ENCODE measurements around the gene AIG1.
"Not testable (repeated sequence)": the region's sequence is repeated elsewhere in the genome, so short reads cannot be mapped to it uniquely, and the experiment has no call there.

The AIG1 gene

DNA sequence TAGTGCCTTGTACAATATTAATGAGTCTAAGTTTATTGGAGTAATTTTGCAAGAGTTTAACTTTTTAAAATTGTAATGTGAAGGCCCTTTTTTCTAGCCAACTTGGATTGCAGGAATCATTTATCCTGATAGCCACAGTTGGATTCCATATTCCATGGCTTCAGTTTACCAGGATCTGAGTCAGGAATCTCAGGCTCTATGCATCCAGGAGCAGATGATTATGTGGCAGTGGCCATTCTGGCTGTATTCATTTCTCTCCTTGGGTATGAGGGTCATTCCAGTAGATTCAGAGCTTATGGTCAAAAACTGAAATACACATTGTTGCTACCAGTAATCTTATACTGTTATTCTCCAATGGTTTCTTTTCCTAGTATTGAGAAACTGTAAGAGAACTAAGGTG is 2.9 kb downstream of the AIG1 start:
- H3K4me3 Mint-ChIP-seq = no peak overlapping the region
- no peak overlapping the region for H3K27ac Mint-ChIP-seq
- H3K4me1 Mint-ChIP-seq = peaks cover 19 to 24% of the 10 kb centered on the region in 2 donors
- ATAC-seq (replicated peaks) = no peak
- peaks cover 2 to 3% of the 10 kb centered on the region in 2 donors for H3K36me3 Mint-ChIP-seq
- no peaks in the 10 kb centered on the region for H3K9me3 Mint-ChIP-seq
- H3K27me3 Mint-ChIP-seq = no peaks in the 10 kb centered on the region
- DNase-seq = no peak

DNA sequence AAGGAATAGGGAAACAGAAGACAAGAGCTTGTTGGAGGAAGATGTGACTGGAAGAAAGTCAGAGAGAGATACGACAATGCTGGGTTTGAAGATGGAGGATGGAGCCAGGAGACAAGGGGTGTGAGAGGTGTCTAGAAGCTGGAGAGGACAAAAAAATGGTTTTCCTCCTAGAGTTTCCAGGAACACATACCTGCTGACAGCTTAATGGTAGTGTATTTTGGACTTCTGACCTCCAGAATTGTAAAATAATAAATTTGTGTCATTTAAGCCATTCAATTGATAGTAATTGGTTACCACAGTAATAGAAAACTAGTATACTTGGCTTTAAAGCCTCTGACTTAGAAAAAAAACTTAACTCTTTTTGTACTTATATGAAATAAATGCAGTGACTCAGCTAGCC is 3.6 kb downstream of the AIG1 start:
- DNase-seq = no peak
- Mint-ChIP-seq H3K36me3 (peaks cover 2 to 3% of the 10 kb centered on the region in 2 donors), H3K27ac (no peak overlapping the region), H3K4me3 (no peak overlapping the region), H3K4me1 (peaks cover 19 to 24% of the 10 kb centered on the region in 2 donors), H3K27me3 (no peaks in the 10 kb centered on the region), H3K9me3 (no peaks in the 10 kb centered on the region)
- no peak for ATAC-seq (replicated peaks)

DNA sequence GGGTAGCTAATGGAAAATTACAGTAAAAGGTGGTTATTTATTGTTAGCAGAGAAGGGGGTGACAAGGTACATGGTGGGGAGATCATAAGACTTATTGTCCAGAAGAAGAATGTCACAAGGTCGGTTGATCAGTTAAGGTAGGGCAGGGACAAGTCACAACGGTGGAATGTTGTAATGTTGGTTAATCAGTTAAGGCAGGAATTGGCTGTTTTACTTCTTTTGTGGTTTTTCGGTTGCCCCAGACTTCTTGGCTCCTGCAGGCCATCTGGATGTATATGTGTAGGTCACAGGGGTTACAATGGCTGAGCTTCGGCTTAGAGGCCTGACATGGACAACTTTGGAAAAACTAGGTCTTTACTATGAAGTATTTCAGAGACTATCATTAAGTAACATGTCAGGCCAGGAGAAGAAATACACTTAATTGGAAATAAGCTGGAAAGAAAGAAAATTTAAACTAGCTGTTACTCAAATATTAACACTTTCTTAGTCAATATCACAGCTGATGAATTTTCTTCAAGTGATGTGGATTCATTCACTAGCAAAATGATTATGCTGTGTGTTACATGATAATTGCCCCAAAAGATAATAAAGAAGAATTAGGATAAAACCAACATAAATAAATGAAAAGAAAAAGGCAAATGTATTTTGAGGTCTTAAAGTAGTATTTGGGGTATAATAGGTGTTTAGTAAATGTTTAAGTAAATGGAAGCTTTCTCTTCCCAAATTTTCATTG is 4.4 kb downstream of the AIG1 start:
- Mint-ChIP-seq H3K9me3 (no peaks in the 10 kb centered on the region), H3K36me3 (peaks cover 2 to 3% of the 10 kb centered on the region in 2 donors), H3K4me3 (no peak overlapping the region), H3K27ac (no peak overlapping the region), H3K4me1 (peaks cover 19 to 22% of the 10 kb centered on the region in 2 donors), H3K27me3 (no peaks in the 10 kb centered on the region)
- no peak for ATAC-seq (replicated peaks)
- DNase-seq = no peak

DNA sequence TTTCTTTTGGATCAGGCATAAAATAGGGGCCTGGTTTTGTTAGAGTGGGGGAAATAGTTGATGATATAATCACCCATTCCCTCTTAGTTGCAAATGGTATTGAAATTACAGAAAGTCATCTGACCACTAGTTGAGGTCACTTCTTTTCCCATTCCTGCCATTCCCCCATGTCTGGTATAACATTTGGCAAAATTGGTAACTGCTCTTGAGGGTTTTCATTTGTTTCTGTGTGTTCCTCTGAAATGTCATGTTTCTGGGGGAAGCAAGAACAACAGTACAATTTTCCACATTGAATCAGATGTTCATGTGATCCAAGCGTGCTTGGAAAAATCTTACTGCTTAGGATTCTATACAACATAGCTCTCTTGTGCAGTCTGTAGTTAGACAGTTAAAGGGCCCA is 7.3 kb downstream of the AIG1 start:
- Mint-ChIP-seq H3K27me3 (no peaks in the 10 kb centered on the region), H3K4me1 (peaks cover 0 to 6% of the 10 kb centered on the region in 2 donors), H3K4me3 (no peak overlapping the region), H3K27ac (no peak overlapping the region), H3K9me3 (no peaks in the 10 kb centered on the region), H3K36me3 (no peaks in the 10 kb centered on the region)
- ATAC-seq (replicated peaks) = no peak
- no peak for DNase-seq

DNA sequence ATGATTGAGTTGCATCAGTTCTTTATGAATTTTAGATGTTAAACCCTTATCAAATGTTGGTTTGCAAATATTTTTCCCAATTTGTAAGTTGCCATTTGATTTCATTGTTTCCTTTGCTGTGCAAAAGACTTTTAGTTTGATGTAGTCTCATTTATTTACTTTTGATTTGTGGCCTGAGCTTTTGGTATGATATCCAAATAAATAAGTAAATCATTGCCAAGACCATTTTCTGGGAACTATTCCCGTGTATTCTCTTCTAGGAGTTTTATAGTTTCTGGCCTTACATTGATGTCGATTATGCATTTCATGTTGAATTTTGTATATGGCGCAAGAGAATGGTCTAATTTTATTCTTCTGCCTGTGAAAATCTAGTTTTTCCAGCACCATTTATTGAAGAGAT is 13.4 kb downstream of the AIG1 start:
- Mint-ChIP-seq H3K27ac (no peak overlapping the region), H3K27me3 (no peaks in the 10 kb centered on the region), H3K4me3 (no peak overlapping the region), H3K4me1 (peaks cover 0 to 2% of the 10 kb centered on the region in 2 donors), H3K36me3 (peaks cover 12 to 14% of the 10 kb centered on the region in 2 donors), H3K9me3 (peaks cover 13 to 15% of the 10 kb centered on the region in 2 donors)
- no peak for DNase-seq
- no peak for ATAC-seq (replicated peaks)

DNA sequence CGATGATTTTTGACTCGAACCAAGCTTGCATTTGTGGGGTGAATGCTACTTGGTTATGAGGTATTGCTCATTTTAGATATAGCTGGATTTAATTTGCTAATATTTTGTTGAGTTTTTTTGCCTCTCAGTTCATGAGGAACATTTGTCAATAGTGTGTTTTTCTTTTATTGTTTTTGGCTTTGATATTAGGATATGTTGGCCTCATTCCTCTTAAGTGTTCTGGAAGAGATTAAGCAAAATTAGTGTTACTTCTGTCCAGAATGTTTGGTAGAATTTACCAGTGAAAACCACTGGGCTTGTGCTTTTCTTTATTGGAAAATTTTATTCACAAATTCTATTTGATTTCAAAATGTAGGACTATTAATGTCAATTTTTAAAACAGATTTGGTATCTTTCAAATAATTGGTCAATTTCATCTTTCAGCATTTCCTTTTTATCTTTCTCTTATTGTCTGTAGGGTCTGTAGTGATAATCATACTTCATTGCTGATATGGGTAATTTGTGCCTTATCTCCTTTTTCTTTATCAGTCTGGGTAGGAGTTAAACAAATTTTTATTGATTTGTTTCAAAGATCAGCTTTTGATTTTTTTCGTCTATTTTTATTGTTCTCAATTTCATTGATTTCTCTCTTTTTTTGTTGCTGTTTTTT is 14.1 kb downstream of the AIG1 start:
- H3K36me3 Mint-ChIP-seq = peaks cover 14 to 17% of the 10 kb centered on the region in 2 donors
- H3K4me1 Mint-ChIP-seq = peaks cover 0 to 2% of the 10 kb centered on the region in 2 donors
- H3K27me3 Mint-ChIP-seq = no peaks in the 10 kb centered on the region
- H3K4me3 Mint-ChIP-seq = no peak overlapping the region
- no peak for ATAC-seq (replicated peaks)
- peaks cover 13 to 15% of the 10 kb centered on the region in 2 donors for H3K9me3 Mint-ChIP-seq
- no peak for DNase-seq
- no peak overlapping the region for H3K27ac Mint-ChIP-seq

DNA sequence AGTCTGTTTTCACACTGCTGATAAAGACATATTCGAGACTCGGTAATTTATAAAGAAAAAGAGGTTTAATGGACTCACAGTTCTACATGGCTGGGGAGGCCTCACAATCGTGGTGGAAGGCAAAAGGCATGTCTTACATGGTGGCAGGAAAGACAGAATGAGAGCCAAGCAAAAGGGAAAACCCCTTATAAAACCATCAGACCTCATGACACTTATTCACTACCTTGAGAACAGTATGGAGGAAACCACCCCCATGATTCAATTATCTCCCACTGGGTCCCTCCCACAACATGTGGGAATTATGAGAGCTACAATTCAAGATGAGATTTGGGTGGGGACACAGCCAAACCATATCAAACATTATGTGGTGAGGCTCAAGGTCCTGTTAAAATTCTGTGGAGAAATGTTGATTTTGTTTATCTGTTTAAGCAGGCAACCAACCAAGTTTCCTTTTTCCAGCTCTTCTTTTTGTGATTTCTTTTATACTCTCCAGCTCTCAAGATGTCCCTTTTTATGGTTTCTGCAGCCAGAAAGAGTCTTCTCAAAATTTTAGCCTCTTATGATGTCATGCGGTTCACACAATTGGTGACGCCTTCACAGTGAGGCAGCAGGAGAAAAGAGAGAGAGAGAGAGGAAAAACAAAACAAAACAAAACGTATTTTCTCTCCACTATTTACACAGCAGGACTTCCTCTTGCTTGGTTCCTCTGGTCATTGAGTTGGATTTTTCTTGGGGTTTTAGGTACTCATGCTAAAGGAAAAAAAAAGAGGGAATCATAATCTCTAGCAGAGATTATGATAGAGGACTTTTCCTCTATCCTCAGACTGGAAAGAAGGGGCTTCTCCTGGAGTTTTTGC is 18.0 kb downstream of the AIG1 start:
- H3K4me3 Mint-ChIP-seq = no peak overlapping the region
- H3K4me1 Mint-ChIP-seq = no peaks in the 10 kb centered on the region
- no peaks in the 10 kb centered on the region for H3K27me3 Mint-ChIP-seq
- no peak overlapping the region for H3K27ac Mint-ChIP-seq
- H3K9me3 Mint-ChIP-seq = peaks cover 15 to 16% of the 10 kb centered on the region in 2 donors
- ATAC-seq (replicated peaks) (no peak), DNase-seq (no peak)
- H3K36me3 Mint-ChIP-seq = peaks cover 20 to 23% of the 10 kb centered on the region in 2 donors

DNA sequence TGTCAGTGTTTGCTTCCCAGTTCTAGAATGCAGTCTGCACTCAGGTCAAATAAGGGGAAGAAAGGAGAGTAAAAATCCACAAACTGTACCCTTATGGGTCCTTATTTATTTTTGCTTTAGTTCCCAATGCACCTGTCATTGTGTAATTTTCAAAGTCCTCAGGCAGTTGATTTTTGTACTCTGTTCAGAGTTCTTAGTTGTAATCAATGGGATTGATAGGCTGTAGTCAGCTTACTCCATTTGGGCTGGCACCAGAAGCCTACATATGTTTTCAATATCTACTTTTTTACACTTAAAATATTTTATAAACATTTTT is 18.6 kb downstream of the AIG1 start:
- no peak overlapping the region for H3K4me3 Mint-ChIP-seq
- H3K36me3 Mint-ChIP-seq = peaks cover 20 to 23% of the 10 kb centered on the region in 2 donors
- H3K4me1 Mint-ChIP-seq = no peaks in the 10 kb centered on the region
- no peak overlapping the region for H3K27ac Mint-ChIP-seq
- ATAC-seq (replicated peaks) (no peak), DNase-seq (no peak)
- peaks cover 14 to 15% of the 10 kb centered on the region in 2 donors for H3K9me3 Mint-ChIP-seq
- no peaks in the 10 kb centered on the region for H3K27me3 Mint-ChIP-seq

DNA sequence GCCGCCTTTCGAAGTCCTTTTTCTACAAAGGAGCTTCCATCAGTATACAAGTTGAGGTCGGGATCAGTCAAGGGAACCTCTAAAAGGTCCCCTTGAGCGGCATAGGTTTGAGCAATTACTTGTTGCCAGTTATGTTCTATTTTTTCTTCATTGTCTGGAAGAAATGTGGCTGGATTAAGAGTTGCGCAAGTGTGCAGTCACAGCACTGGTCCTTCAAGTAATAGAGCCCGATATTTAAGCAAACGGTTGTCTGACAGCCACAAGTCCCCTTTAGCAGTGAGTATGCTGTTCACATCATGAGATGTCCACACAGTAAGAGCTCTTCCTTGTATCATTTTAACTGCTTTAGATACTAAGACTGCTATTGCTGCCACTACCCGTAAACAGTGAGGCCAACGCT is 21.6 kb downstream of the AIG1 start:
- not testable (repeated sequence) for H3K4me3 Mint-ChIP-seq; DNase-seq; H3K4me1 Mint-ChIP-seq; H3K9me3 Mint-ChIP-seq; H3K27ac Mint-ChIP-seq; ATAC-seq (replicated peaks); H3K27me3 Mint-ChIP-seq
- H3K36me3 Mint-ChIP-seq = peaks cover 16 to 19% of the 10 kb centered on the region in 2 donors

DNA sequence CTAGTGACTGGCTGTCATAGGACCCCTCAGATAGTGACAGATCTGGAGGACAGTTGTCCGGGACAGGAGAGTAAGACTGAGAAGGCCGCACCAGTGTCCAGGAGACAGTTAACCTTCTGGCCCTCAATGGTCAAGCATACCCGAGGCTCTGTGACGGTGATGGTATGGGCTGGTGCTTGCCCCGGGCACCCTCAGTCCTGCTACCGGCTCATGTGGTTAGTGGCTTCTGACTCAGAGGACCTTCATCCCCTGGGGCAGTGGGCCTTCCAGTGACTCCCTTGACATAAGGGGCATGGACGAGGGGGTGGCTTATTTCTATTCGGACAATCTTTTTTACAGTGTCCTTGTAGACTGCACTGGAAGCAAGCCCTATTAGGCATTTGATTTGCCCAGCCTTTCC is 23.3 kb downstream of the AIG1 start:
- peaks cover 13 to 18% of the 10 kb centered on the region in 2 donors for H3K36me3 Mint-ChIP-seq
- H3K9me3 Mint-ChIP-seq; DNase-seq; H3K27ac Mint-ChIP-seq; ATAC-seq (replicated peaks); H3K27me3 Mint-ChIP-seq; H3K4me3 Mint-ChIP-seq; H3K4me1 Mint-ChIP-seq: not testable (repeated sequence)

DNA sequence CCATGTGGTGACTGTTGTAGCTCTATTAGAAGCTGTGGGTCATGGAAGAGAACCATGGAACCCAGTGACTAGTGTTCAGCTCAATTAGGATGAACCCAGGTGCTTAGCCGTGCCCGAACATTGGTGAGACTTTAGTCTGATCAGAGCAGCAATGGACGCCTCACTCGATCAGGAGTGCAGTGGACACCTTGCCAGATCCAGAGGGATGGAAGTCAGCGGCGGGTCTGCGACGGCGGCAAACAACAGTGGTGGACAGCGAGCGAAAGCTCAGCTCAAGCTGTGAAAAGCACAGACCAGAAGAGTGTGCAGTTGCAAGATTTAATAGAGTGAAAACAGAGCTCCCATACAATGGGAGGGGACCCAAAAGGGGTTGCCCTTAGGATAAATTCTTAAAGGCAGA is 26.6 kb downstream of the AIG1 start:
- DNase-seq; ATAC-seq (replicated peaks); H3K4me1 Mint-ChIP-seq; H3K36me3 Mint-ChIP-seq; H3K4me3 Mint-ChIP-seq; H3K9me3 Mint-ChIP-seq; H3K27me3 Mint-ChIP-seq: not testable (repeated sequence)
- H3K27ac Mint-ChIP-seq = peak overlapping the region; percentile 65

DNA sequence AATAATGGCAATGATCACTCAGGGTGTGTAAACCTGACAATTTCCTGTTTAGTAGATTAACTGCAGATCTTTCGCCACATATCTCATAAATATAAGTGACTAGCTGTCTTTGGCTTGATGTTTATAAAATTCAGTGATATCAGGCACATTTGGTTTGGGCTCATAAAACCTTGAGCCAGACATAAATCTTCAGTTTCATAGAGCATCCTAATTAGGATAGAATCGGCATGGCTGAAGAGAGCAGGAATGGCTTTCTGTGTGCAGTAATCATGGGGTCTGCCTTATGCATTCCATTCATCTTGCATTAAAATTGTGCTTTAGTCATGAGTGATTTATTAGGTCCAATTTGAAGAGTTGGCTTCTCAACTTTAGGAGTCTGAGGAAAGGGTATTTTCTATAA is 27.2 kb downstream of the AIG1 start:
- H3K36me3 Mint-ChIP-seq = peaks cover 4 to 8% of the 10 kb centered on the region in 2 donors
- no peak overlapping the region for H3K4me3 Mint-ChIP-seq
- peaks cover 3 to 7% of the 10 kb centered on the region in 2 donors for H3K4me1 Mint-ChIP-seq
- H3K27ac Mint-ChIP-seq = no peak overlapping the region
- no peak for ATAC-seq (replicated peaks)
- DNase-seq = no peak
- H3K9me3 Mint-ChIP-seq = no peaks in the 10 kb centered on the region
- H3K27me3 Mint-ChIP-seq = no peaks in the 10 kb centered on the region

DNA sequence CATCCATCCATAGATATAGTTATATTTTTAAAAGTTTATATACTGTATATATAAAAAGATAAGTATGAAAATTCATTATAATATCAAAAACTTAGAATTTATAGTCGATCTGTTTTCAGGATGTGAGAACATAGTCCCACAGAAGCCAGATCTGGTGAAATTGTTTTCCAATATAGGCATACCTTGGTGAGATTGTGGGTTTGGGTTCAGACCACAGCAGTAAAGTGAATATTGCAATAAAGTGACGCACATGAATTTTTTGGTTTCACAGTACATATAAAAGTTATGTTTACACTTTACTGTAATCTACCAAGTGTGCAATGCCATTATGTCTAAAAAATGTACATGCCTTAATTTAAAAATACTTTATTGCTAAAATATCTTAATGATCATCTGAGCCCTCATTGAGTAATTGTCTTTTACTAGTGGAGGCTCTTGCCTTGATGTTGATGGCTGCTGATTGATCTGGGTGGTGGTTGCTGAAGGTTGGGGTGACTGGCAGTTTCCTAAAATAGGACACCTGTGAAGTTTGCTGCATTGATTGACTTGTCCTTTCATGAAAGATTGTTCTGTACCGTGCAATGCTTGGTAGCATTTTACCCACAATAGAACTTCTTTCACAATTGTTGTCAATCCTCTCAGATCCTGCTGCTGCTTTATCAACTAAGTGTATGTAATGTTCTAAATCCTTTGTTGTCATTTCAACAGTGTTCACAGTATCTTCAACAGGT is 29.8 kb downstream of the AIG1 start:
- no peaks in the 10 kb centered on the region for H3K27me3 Mint-ChIP-seq
- no peak overlapping the region for H3K4me3 Mint-ChIP-seq
- no peak for DNase-seq
- ATAC-seq (replicated peaks) = no peak
- H3K4me1 Mint-ChIP-seq = peaks cover 3 to 13% of the 10 kb centered on the region in 2 donors
- H3K27ac Mint-ChIP-seq = no peak overlapping the region
- H3K36me3 Mint-ChIP-seq = peaks cover 4 to 8% of the 10 kb centered on the region in 2 donors
- no peaks in the 10 kb centered on the region for H3K9me3 Mint-ChIP-seq

DNA sequence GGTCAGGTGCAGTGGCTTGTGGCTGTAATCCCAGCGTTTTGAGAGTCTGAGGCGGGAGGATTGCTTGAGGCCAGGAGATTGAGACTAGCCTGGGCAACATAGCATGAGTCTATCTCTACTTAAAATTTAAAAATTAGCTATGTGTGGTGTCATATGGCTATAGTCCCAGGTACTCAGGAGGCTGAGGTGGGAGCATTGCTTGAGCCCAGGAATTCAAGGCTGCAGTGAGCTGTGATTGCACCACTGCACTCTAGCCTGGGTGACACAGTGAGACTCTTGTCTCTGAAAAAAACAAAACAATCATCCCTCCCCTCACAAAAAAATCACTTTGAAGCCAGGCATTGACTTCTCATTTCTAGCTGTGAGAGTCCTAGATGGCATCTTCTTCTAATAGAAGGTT is 32.1 kb downstream of the AIG1 start:
- ATAC-seq (replicated peaks) (no peak), DNase-seq (no peak)
- H3K27me3 Mint-ChIP-seq = no peaks in the 10 kb centered on the region
- no peaks in the 10 kb centered on the region for H3K36me3 Mint-ChIP-seq
- H3K4me3 Mint-ChIP-seq = no peak overlapping the region
- H3K4me1 Mint-ChIP-seq = peaks cover 0 to 5% of the 10 kb centered on the region in 2 donors
- H3K27ac Mint-ChIP-seq = no peak overlapping the region
- H3K9me3 Mint-ChIP-seq = no peaks in the 10 kb centered on the region
